Measurements from ENCODE around the gene GSTA4. TPM values are rescaled to one million over a fixed set of nuclear protein-coding genes. Genes with fewer than 3 reads are reported as not detected.
A peak's percentile ranks its signal among the peaks of the same experiment; 100 is the strongest.

Gene GSTA4
- total and polyA plus RNA-seq, 2 donors from 2014 or later: 17.4 to 47.4 TPM

DNA sequence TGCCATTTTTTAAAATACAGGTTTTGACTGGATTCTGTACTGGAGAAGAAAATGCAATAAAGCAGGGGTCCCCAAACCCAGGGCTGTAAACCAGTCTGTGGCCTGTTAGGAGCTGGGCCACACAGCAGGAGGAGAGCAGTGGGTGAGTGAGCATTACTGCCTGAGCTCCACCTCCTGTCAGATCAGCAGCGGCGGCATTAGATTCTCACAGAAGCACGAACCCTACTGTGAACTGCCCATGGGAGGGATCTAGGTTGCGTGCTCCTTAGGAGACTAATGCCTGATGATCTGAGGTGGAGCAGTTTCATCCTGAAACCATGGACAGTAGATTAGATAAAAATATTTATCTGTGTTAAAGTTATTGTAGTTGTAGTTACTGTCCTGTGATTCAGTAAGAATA is 49.0 kb upstream of the GSTA4 start:
- DNase-seq (peak in 2 of 5 donors; percentile 4 to 23), FAIRE-seq (no peak)
- H3K27me3 ChIP-seq (ENCODE audit: control insufficient read depth, insufficient read depth, low read length): no peaks in the 10 kb centered on the region
- H3K27ac ChIP-seq (ENCODE audit: low read depth in 2 of 2, low read length in 2 of 2): no peak overlapping the region
- H3K9ac ChIP-seq (ENCODE audit: low read length in 3 of 3): no peak overlapping the region
- TF ChIP-seq, protein P1, sequence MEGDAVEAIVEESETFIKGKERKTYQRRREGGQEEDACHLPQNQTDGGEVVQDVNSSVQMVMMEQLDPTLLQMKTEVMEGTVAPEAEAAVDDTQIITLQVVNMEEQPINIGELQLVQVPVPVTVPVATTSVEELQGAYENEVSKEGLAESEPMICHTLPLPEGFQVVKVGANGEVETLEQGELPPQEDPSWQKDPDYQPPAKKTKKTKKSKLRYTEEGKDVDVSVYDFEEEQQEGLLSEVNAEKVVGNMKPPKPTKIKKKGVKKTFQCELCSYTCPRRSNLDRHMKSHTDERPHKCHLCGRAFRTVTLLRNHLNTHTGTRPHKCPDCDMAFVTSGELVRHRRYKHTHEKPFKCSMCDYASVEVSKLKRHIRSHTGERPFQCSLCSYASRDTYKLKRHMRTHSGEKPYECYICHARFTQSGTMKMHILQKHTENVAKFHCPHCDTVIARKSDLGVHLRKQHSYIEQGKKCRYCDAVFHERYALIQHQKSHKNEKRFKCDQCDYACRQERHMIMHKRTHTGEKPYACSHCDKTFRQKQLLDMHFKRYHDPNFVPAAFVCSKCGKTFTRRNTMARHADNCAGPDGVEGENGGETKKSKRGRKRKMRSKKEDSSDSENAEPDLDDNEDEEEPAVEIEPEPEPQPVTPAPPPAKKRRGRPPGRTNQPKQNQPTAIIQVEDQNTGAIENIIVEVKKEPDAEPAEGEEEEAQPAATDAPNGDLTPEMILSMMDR (IDR thresholded peaks at IDR 0.05; ENCODE audit: borderline replicate concordance, extremely low read depth, insufficient read depth): no peak
- no peaks in the 10 kb centered on the region for H3K9me3 ChIP-seq (ENCODE audit: control insufficient read depth in 2 of 3, insufficient read depth in 1 of 3, low read length in 3 of 3)
- H3K36me3 ChIP-seq (ENCODE audit: control insufficient read depth in 2 of 3, insufficient read depth in 3 of 3, low read length in 3 of 3): peaks cover 3 to 19% (median 14%) of the 10 kb centered on the region in 3 donors
- intact Hi-C loops (cut with DNase I): no loop called here
- peaks cover 0 to 4% (median 0%) of the 10 kb centered on the region in 3 donors for H3K4me1 ChIP-seq (ENCODE audit: control insufficient read depth in 2 of 3, insufficient read depth in 2 of 3, low read depth in 1 of 3, low read length in 3 of 3)
- no peak overlapping the region for H3K4me3 ChIP-seq (ENCODE audit: low read length in 3 of 3)

DNA sequence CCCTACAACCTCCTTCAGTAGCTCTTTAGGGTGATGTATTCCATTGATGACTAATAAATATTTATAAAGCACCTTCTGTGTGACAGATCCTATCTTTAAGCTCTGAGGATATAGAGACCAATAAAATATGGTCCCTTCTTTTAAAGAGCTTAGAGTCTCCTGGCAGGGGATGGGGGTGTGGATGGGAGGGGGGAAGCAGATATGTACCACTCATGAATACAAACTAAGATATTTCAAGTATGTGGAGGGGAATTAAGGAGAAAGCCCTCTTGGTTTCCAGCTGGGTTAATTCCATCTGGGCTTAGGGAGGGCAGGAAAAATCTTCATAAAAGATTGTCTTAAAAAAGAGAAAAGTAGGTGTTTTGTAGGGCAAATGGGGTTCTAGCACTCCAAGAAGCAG is 48.5 kb upstream of the GSTA4 start:
- Histone ChIP-seq H3K9ac (ENCODE audit: low read length in 3 of 3) (no peak overlapping the region), H3K36me3 (ENCODE audit: control insufficient read depth in 2 of 3, insufficient read depth in 3 of 3, low read length in 3 of 3) (peaks cover 3 to 21% (median 14%) of the 10 kb centered on the region in 3 donors), H3K9me3 (ENCODE audit: control insufficient read depth in 2 of 3, insufficient read depth in 1 of 3, low read length in 3 of 3) (no peaks in the 10 kb centered on the region), H3K27ac (ENCODE audit: low read depth in 2 of 2, low read length in 2 of 2) (no peak overlapping the region), H3K4me3 (ENCODE audit: low read length in 3 of 3) (no peak overlapping the region), H3K27me3 (ENCODE audit: control insufficient read depth, insufficient read depth, low read length) (no peaks in the 10 kb centered on the region), H3K4me1 (ENCODE audit: control insufficient read depth in 2 of 3, insufficient read depth in 2 of 3, low read depth in 1 of 3, low read length in 3 of 3) (peaks cover 0 to 4% (median 0%) of the 10 kb centered on the region in 3 donors)
- intact Hi-C loops (cut with DNase I): no loop called here
- FAIRE-seq: no peak
- no peak for DNase-seq
- TF ChIP-seq, protein P1 (IDR thresholded peaks at IDR 0.05; ENCODE audit: borderline replicate concordance, extremely low read depth, insufficient read depth): no peak

DNA sequence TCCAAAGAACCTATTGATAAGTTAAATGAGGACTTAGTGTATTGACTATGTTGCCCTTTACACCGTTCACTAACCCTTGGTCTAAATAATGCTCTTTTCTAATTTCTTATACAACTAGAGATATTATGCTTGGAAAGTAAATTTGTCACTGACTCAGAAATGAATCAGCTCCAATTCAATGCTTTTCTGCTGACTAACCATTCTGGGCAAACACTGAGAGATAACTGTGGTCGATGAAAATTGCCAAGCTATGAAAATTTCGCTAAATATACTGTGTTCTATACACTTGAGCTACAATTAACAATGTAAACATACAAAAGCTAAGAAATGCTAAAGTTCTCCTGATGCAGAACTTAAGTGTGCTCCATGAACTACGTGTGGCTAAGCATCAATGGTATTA is 47.0 kb upstream of the GSTA4 start:
- H3K9me3 ChIP-seq (ENCODE audit: control insufficient read depth in 2 of 3, insufficient read depth in 1 of 3, low read length in 3 of 3): no peaks in the 10 kb centered on the region
- H3K9ac ChIP-seq (ENCODE audit: low read length in 3 of 3): no peak overlapping the region

More for the DNA sequence above, 47.0 kb upstream of the GSTA4 start:
- intact Hi-C loops (cut with DNase I): no loop called here
- Histone ChIP-seq H3K4me1 (ENCODE audit: control insufficient read depth in 2 of 3, insufficient read depth in 2 of 3, low read depth in 1 of 3, low read length in 3 of 3) (peaks cover 0 to 4% (median 0%) of the 10 kb centered on the region in 3 donors), H3K27me3 (ENCODE audit: control insufficient read depth, insufficient read depth, low read length) (no peaks in the 10 kb centered on the region), H3K27ac (ENCODE audit: low read depth in 2 of 2, low read length in 2 of 2) (no peak overlapping the region), H3K36me3 (ENCODE audit: control insufficient read depth in 2 of 3, insufficient read depth in 3 of 3, low read length in 3 of 3) (peaks cover 3 to 21% (median 14%) of the 10 kb centered on the region in 3 donors), H3K4me3 (ENCODE audit: low read length in 3 of 3) (no peak overlapping the region)
- TF ChIP-seq, protein P1 (IDR thresholded peaks at IDR 0.05; ENCODE audit: borderline replicate concordance, extremely low read depth, insufficient read depth): no peak
- DNase-seq (no peak), FAIRE-seq (no peak)
